ENCODE results near the gene BCAS3.
"Not testable (repeated sequence)": the region's sequence is repeated elsewhere in the genome, so short reads cannot be mapped to it uniquely, and the experiment has no call there.

Gene BCAS3

DNA sequence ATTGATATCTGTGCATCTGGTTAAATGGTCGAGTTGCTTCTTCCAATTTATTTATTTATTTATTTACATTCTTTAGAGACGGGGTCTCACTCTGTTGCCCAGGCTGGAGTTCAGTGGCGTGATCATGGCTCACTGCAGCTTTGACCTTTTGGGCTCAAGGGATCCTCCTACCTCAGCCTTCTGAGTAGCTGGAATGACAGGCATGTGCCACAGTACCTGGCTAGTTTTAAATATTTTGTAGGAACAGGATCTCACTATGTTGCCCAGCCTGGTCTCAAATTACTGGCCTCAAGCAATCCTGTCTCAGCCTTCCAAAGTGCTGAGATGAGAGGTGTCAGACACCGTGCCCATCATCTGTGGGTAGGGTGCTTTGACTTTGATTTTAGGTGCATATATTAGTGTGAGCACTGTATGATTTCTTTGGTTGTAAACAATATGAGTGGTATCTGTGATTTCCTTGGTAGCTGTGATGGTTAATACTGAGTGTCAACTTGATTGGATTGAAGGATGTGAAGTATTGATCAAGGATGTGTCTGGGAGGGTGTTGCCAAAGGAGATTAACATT, 90.2 kb downstream of the BCAS3 start:
- no peaks in the 10 kb centered on the region for H3K9me3 Mint-ChIP-seq
- no peak overlapping the region for H3K4me3 Mint-ChIP-seq
- H3K27ac Mint-ChIP-seq = no peak overlapping the region
- H3K36me3 Mint-ChIP-seq (ENCODE audit: low read depth) = no peaks in the 10 kb centered on the region
- H3K27me3 Mint-ChIP-seq (ENCODE audit: low read depth) = no peaks in the 10 kb centered on the region
- H3K4me1 Mint-ChIP-seq (ENCODE audit: low read depth) = no peaks in the 10 kb centered on the region

DNA sequence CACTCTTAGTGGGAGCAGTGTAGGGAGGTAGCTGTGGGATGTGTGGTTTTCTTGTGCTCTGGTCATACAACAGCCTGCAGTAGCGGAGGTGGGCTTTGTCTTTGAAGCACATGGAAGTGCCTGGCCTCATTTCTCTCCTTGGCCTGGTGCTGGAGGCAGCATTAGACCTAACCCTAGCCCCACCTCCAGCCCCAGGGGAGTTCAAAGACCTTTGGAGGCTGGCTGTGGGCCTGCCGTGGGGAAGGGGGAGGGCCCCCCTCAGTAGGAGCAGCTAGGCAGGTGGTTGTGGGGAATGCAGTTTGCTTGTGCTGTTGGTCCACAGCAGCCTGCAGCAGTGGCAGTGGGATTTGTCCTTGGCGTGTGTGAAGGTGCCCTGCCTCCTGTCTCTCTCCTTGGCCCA, 91.7 kb downstream of the BCAS3 start:
- Mint-ChIP-seq H3K27me3 (ENCODE audit: low read depth) (no peaks in the 10 kb centered on the region), H3K36me3 (ENCODE audit: low read depth) (no peaks in the 10 kb centered on the region), H3K9me3 (no peaks in the 10 kb centered on the region), H3K27ac (no peak overlapping the region), H3K4me1 (ENCODE audit: low read depth) (no peaks in the 10 kb centered on the region), H3K4me3 (no peak overlapping the region)

GRCh38 chr17:60770946-60771422, 93.3 kb downstream of the BCAS3 start:
- Mint-ChIP-seq H3K4me3 (no peak overlapping the region), H3K27me3 (ENCODE audit: low read depth) (no peaks in the 10 kb centered on the region), H3K9me3 (no peaks in the 10 kb centered on the region), H3K36me3 (ENCODE audit: low read depth) (no peaks in the 10 kb centered on the region), H3K27ac (no peak overlapping the region), H3K4me1 (ENCODE audit: low read depth) (no peaks in the 10 kb centered on the region)

DNA sequence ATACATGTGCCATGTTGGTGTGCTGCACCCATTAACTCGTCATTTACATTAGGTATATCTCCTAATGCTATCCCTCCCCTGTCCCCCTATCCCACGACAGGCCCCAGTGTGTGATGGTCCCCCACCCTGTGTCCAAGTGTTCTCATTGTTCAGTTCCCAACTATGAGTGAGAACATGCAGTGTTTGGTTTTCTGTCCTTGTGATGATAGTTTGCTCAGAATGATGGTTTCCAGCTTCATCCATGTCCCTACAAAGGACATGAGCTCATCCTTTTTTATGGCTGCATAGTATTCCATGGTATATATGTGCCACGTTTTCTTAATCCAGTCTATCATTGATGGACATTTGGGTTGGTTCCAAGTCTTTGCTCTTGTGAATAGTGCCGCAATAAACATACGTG, 94.0 kb downstream of the BCAS3 start:
- H3K27ac Mint-ChIP-seq; H3K27me3 Mint-ChIP-seq (ENCODE audit: low read depth); H3K36me3 Mint-ChIP-seq (ENCODE audit: low read depth); H3K4me3 Mint-ChIP-seq; H3K9me3 Mint-ChIP-seq; H3K4me1 Mint-ChIP-seq (ENCODE audit: low read depth): not testable (repeated sequence)

- no peak overlapping the region for H3K4me3 Mint-ChIP-seq
- H3K9me3 Mint-ChIP-seq = no peaks in the 10 kb centered on the region
- no peaks in the 10 kb centered on the region for H3K27me3 Mint-ChIP-seq (ENCODE audit: low read depth)
- no peaks in the 10 kb centered on the region for H3K36me3 Mint-ChIP-seq (ENCODE audit: low read depth)
- H3K27ac Mint-ChIP-seq = no peak overlapping the region
- no peaks in the 10 kb centered on the region for H3K4me1 Mint-ChIP-seq (ENCODE audit: low read depth)
Measured at GRCh38 chr17:60773552-60773951, 95.9 kb downstream of the BCAS3 start.

DNA sequence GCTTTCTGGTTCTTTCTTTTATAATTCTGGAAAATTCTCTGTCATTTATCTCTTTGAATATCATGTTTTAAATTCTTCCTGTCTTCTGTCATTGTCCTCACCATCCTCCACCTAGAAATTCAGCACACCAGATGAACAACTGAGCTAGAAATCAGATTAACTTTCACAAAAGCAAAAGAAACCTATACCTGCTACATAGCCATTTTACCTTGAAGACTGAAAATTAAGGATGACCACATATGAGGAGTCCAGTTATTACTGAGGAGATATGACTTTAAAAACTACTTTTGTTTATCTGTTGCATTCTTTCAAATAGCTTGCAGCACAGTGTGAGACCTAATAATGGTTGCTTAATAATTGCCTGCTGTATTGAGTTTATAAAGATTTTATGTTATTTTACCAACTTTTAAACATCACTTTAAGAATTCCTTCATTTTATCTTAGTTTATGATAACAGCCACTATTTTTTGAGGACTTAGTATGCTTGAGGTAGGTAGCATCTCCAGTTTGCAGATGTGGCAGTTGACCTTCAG, 104.3 kb downstream of the BCAS3 start:
- Mint-ChIP-seq H3K27ac (no peak overlapping the region), H3K36me3 (ENCODE audit: low read depth) (no peaks in the 10 kb centered on the region), H3K4me3 (no peak overlapping the region), H3K9me3 (no peaks in the 10 kb centered on the region), H3K4me1 (ENCODE audit: low read depth) (no peaks in the 10 kb centered on the region), H3K27me3 (ENCODE audit: low read depth) (no peaks in the 10 kb centered on the region)

GRCh38 chr17:60782742-60783141, 105.1 kb downstream of the BCAS3 start:
- Mint-ChIP-seq H3K4me1 (ENCODE audit: low read depth) (no peaks in the 10 kb centered on the region), H3K9me3 (no peaks in the 10 kb centered on the region), H3K27ac (no peak overlapping the region), H3K4me3 (no peak overlapping the region), H3K27me3 (ENCODE audit: low read depth) (peaks cover 3% of the 10 kb centered on the region), H3K36me3 (ENCODE audit: low read depth) (no peaks in the 10 kb centered on the region)

DNA sequence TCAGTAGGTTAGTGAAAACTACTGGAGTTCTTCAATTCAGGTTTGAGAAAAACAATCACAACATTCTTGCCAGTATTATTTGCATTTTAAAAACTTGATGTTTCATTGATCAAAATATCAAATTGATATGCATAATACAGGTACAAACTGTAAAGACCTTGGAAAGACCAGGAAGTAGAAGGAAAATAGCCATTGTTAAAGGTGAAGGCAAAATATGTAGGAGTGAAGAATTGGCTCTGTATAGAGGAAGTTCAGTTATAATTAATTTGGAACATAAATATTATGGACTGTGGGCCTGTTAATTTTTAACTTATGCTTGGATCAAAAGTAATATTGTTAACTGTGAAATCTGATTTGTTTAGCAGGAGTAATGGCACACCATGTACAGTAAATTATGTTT, 112.6 kb downstream of the BCAS3 start:
- Mint-ChIP-seq H3K27ac (no peak overlapping the region), H3K9me3 (no peaks in the 10 kb centered on the region), H3K4me1 (ENCODE audit: low read depth) (no peaks in the 10 kb centered on the region), H3K36me3 (ENCODE audit: low read depth) (no peaks in the 10 kb centered on the region), H3K4me3 (no peak overlapping the region), H3K27me3 (ENCODE audit: low read depth) (peaks cover 6% of the 10 kb centered on the region)

DNA sequence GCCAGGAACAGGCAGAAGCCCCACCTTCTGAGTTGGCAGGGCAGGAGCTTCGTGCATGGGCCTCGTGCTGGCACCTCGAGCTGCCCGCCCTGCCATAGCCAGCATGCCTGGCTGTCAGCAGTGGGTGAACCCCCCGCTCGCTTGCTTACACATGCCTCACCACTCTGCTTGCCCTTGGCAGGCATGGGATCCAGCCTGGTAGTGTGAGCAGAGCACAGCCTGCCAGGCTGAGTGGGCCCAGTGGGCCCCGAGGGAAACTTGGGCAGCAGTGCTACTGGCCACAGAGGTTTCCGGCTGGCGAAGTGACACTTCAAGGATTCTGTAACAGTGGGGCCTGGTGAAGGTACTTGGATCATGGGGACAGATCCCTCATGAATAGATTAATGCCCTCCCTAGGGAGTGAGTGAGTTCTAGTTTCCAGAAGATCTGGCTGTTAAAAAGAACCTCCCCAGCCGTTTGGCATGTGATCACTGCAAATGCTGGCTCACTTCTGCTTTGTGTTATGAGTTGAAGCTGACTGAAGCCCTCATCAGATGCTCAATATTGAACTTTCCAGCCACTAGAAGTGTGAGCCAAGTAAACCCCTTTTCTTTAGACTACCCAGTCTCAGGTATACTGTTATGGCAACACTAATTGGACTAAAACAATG, 114.7 kb downstream of the BCAS3 start:
- no peaks in the 10 kb centered on the region for H3K9me3 Mint-ChIP-seq
- peaks cover 6% of the 10 kb centered on the region for H3K27me3 Mint-ChIP-seq (ENCODE audit: low read depth)
- no peak overlapping the region for H3K27ac Mint-ChIP-seq
- H3K36me3 Mint-ChIP-seq (ENCODE audit: low read depth) = no peaks in the 10 kb centered on the region
- no peak overlapping the region for H3K4me3 Mint-ChIP-seq
- H3K4me1 Mint-ChIP-seq (ENCODE audit: low read depth) = no peaks in the 10 kb centered on the region

DNA sequence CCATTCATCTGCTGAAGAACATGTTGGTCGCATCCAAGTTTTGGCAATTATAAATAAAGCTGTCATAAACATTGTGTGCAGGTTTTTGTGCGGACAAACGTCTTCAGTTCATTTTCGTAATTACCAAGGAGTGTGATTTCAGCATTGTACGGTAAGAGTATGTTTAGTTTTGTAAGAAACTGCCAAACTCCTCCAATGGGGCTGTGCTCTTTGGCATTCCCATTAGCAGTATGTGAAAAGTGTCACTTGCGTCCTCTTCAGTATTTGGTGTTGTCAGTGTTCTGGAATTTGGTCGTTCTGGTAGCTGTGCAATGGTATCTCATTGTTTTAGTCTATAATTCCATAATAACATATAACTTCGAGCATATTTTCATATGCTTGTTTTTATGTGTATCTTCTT, 120.9 kb downstream of the BCAS3 start:
- Mint-ChIP-seq H3K36me3 (ENCODE audit: low read depth) (no peaks in the 10 kb centered on the region), H3K4me1 (ENCODE audit: low read depth) (no peaks in the 10 kb centered on the region), H3K9me3 (no peaks in the 10 kb centered on the region), H3K27me3 (ENCODE audit: low read depth) (peaks cover 5% of the 10 kb centered on the region), H3K4me3 (no peak overlapping the region), H3K27ac (no peak overlapping the region)

DNA sequence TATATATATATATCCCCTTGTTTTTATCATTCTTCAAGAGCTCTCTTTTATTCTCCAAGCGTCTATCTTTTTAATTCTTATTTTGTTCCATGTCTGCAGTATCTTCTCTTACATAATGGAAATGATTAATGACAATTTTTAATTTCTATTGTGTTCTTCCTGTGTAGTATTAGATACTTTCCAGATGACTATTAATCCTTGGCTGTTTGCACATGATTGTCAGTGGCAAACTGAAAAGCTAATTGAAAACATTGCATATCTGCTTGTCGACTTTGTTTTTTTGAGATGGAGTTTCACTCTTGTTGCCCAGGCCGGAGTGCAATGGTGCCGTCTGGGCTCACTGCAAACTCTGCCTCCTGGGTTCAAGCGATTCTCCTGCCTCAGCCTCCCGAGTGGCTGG, 124.7 kb downstream of the BCAS3 start:
- peaks cover 5% of the 10 kb centered on the region for H3K27me3 Mint-ChIP-seq (ENCODE audit: low read depth)
- H3K9me3 Mint-ChIP-seq = no peaks in the 10 kb centered on the region
- H3K36me3 Mint-ChIP-seq (ENCODE audit: low read depth) = no peaks in the 10 kb centered on the region

DNA sequence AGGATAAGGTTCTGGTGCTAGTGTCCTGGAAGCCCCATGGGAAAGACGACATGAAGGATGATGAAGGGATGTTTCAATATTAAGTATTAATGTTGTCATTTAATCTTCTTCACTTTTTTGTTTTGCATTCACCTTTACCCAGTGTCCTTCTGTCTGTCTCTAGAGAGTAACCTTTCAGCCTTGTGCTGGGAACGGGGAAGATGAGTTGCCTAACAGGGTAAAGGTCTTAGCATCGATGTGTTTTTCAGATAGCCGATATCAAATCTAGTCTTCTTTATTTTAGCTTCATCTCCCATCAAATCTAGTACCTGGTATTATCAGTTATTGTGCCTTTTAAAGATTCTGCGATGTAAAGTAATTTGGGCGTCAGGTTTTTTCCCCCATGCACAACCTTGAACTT, 125.4 kb downstream of the BCAS3 start:
- Mint-ChIP-seq H3K27me3 (ENCODE audit: low read depth) (peaks cover 5% of the 10 kb centered on the region), H3K4me3 (no peak overlapping the region), H3K4me1 (ENCODE audit: low read depth) (no peaks in the 10 kb centered on the region), H3K36me3 (ENCODE audit: low read depth) (no peaks in the 10 kb centered on the region), H3K9me3 (no peaks in the 10 kb centered on the region), H3K27ac (no peak overlapping the region)

More for the DNA sequence above, 124.7 kb downstream of the BCAS3 start:
- no peak overlapping the region for H3K27ac Mint-ChIP-seq
- H3K4me3 Mint-ChIP-seq = no peak overlapping the region
- no peaks in the 10 kb centered on the region for H3K4me1 Mint-ChIP-seq (ENCODE audit: low read depth)

- peaks cover 5% of the 10 kb centered on the region for H3K27me3 Mint-ChIP-seq (ENCODE audit: low read depth)
- no peaks in the 10 kb centered on the region for H3K9me3 Mint-ChIP-seq
- H3K27ac Mint-ChIP-seq = no peak overlapping the region
- H3K4me1 Mint-ChIP-seq (ENCODE audit: low read depth) = no peaks in the 10 kb centered on the region
- H3K4me3 Mint-ChIP-seq = no peak overlapping the region
- H3K36me3 Mint-ChIP-seq (ENCODE audit: low read depth) = no peaks in the 10 kb centered on the region
Measured at GRCh38 chr17:60804831-60805230, 127.2 kb downstream of the BCAS3 start.

GRCh38 chr17:60809421-60809820, 131.8 kb downstream of the BCAS3 start:
- Mint-ChIP-seq H3K36me3 (ENCODE audit: low read depth) (no peaks in the 10 kb centered on the region), H3K4me3 (no peak overlapping the region), H3K27me3 (ENCODE audit: low read depth) (no peaks in the 10 kb centered on the region)

GRCh38 chr17:60814941-60815340, 137.3 kb downstream of the BCAS3 start:
- not testable (repeated sequence) for H3K36me3 Mint-ChIP-seq (ENCODE audit: low read depth)

More at GRCh38 chr17:60809421-60809820, 131.8 kb downstream of the BCAS3 start:
- Mint-ChIP-seq H3K9me3 (no peaks in the 10 kb centered on the region), H3K4me1 (ENCODE audit: low read depth) (no peaks in the 10 kb centered on the region), H3K27ac (no peak overlapping the region)

More at GRCh38 chr17:60814941-60815340, 137.3 kb downstream of the BCAS3 start:
- H3K27ac Mint-ChIP-seq; H3K4me3 Mint-ChIP-seq; H3K4me1 Mint-ChIP-seq (ENCODE audit: low read depth); H3K9me3 Mint-ChIP-seq; H3K27me3 Mint-ChIP-seq (ENCODE audit: low read depth): not testable (repeated sequence)

Measured in T-helper 1 cell treated with Interleukin-12 subunit alpha and Interleukin-12 subunit beta and Interleukin-4 antibody, amounts not matched to agents 30 μg/mL and 1 μg/mL, for 36 hours (primary cell).